Stimulated activated CD8-positive, alpha-beta memory T cell treated with anti-CD3 and anti-CD28 coated beads, Interleukin-15, amount 100 ng/mL, for 48 hours (primary cell): Measurements from ENCODE around the gene TM4SF5.

ENCODE experiments used
- DNase-seq, 2 donors: peaks; one replicate each; pipeline ENCODE4 v3.0.0-alpha.2; 2020; ENCODE audit warnings: low read depth in 2 of 2

TM4SF5 gene

GRCh38 chr17:4771519-4772234, at the start of gene TM4SF5:
Gene TM4SF5, plus strand, starts transcription at chr17:4771886. Its CDS starts 37 bp downstream, at chr17:4771923.
- no peak for DNase-seq

GRCh38 chr17:4722678-4723240, 48.9 kb upstream of the TM4SF5 start:
- no peak for DNase-seq

- no peak for DNase-seq
Observed at GRCh38 chr17:4724650-4725049, 47.0 kb upstream of the TM4SF5 start.

GRCh38 chr17:4725646-4726310, 45.9 kb upstream of the TM4SF5 start:
- no peak for DNase-seq

- DNase-seq = no peak
Observed at GRCh38 chr17:4728124-4728523, 43.6 kb upstream of the TM4SF5 start.

- no peak for DNase-seq
Observed at GRCh38 chr17:4733073-4733531, 38.6 kb upstream of the TM4SF5 start.

- no peak for DNase-seq
Observed at GRCh38 chr17:4734857-4735475, 36.7 kb upstream of the TM4SF5 start.

- DNase-seq = no peak
Observed at GRCh38 chr17:4735876-4736651, 35.6 kb upstream of the TM4SF5 start.

GRCh38 chr17:4738136-4739121, 33.3 kb upstream of the TM4SF5 start:
- DNase-seq = no peak

GRCh38 chr17:4739122-4740024, 32.3 kb upstream of the TM4SF5 start, which contains the start of the genes CXCL16 and ZMYND15:
Gene CXCL16, minus strand, starts transcription at chr17:4739928. Its CDS starts 589 bp downstream, at chr17:4739339.
Gene ZMYND15, plus strand, starts transcription at chr17:4739833. Its CDS starts 716 bp downstream, at chr17:4740549.
- DNase-seq = peak in 1 of 2 donors; percentile 28

- DNase-seq = no peak
Observed at GRCh38 chr17:4740025-4740351, 31.7 kb upstream of the TM4SF5 start.

- no peak for DNase-seq
Observed at GRCh38 chr17:4740584-4740983, 31.1 kb upstream of the TM4SF5 start.

GRCh38 chr17:4741544-4741943, 30.1 kb upstream of the TM4SF5 start:
- DNase-seq = no peak

- DNase-seq = no peak
Observed at GRCh38 chr17:4742133-4742532, 29.6 kb upstream of the TM4SF5 start.

GRCh38 chr17:4742629-4743028, 29.1 kb upstream of the TM4SF5 start:
- no peak for DNase-seq

- DNase-seq = no peak
Observed at GRCh38 chr17:4743216-4743615, 28.5 kb upstream of the TM4SF5 start.

GRCh38 chr17:4743898-4744297, 27.8 kb upstream of the TM4SF5 start:
- no peak for DNase-seq

GRCh38 chr17:4744999-4745969, 26.4 kb upstream of the TM4SF5 start:
- DNase-seq = no peak
